ENCODE measurements around the gene EIF3M. TPM values are rescaled to one million over a fixed set of nuclear protein-coding genes. Genes with fewer than 3 reads are reported as not detected.
A peak's percentile ranks its signal among the peaks of the same experiment; 100 is the strongest.

The EIF3M gene
- total RNA-seq, 1 experiment from 2014 or later, result 372 TPM

- peaks cover 16% of the 10 kb centered on the region for H3K4me1 ChIP-seq
- peaks cover 6% of the 10 kb centered on the region for H3K36me3 Mint-ChIP-seq (ENCODE audit: insufficient read depth, unreplicated experiment)
- no TSS peak for BruUV-seq (replicated peaks)
- peak in 1 of 2 experiments; percentile 6 for TF ChIP-seq CTCF (IDR thresholded peaks at IDR 0.05; ENCODE audit: insufficient read depth in 1 of 2, low read depth in 1 of 2, low read length in 1 of 2, severe bottlenecking in 1 of 2, unreplicated experiment in 1 of 2)
- POLR2A ChIA-PET, result no interaction called here
- no peak overlapping the region for H3K4me3 ChIP-seq (ENCODE audit: low read depth, low read length)
- no peaks in the 10 kb centered on the region for H3K36me3 ChIP-seq (ENCODE audit: control insufficient read depth, insufficient read depth, low read length)
- CTCF ChIA-PET, result no interaction called here
- H3K27me3 ChIP-seq (replicated peaks; ENCODE audit: control insufficient read depth, insufficient read depth, low read length), result no peaks in the 10 kb centered on the region
- DNase-seq, result no peak
- no peaks in the 10 kb centered on the region for H3K27me3 Mint-ChIP-seq (ENCODE audit: insufficient read depth, unreplicated experiment)
- H3K9me3 ChIP-seq, result no peaks in the 10 kb centered on the region
- no peak overlapping the region for H3K4me3 Mint-ChIP-seq (ENCODE audit: unreplicated experiment)
- H3K4me1 Mint-ChIP-seq (ENCODE audit: low read depth, unreplicated experiment), result peaks cover 18% of the 10 kb centered on the region
- H3K9me3 Mint-ChIP-seq (ENCODE audit: unreplicated experiment), result no peaks in the 10 kb centered on the region
- no peak overlapping the region for H3K27ac Mint-ChIP-seq (ENCODE audit: unreplicated experiment)
- intact Hi-C loops (cut with micrococcal nuclease; ENCODE audit: unreplicated experiment), result no loop called here
These were observed 12.6 kb upstream of the EIF3M start for GRCh38 chr11:32571039-32571438.

- Histone ChIP-seq H3K27me3 (replicated peaks; ENCODE audit: control insufficient read depth, insufficient read depth, low read length) (no peaks in the 10 kb centered on the region), H3K36me3 (ENCODE audit: control insufficient read depth, insufficient read depth, low read length) (no peaks in the 10 kb centered on the region), H3K9me3 (no peaks in the 10 kb centered on the region), H3K4me3 (ENCODE audit: low read depth, low read length) (no peak overlapping the region), H3K4me1 (peaks cover 16% of the 10 kb centered on the region)
- DNase-seq, result no peak
- no peak for TF ChIP-seq CTCF (IDR thresholded peaks at IDR 0.05; ENCODE audit: insufficient read depth in 1 of 2, low read depth in 1 of 2, low read length in 1 of 2, severe bottlenecking in 1 of 2, unreplicated experiment in 1 of 2)
- ChIA-PET POLR2A (no interaction called here), CTCF (no interaction called here)
- peaks cover 18% of the 10 kb centered on the region for H3K4me1 Mint-ChIP-seq (ENCODE audit: low read depth, unreplicated experiment)
- peaks cover 6% of the 10 kb centered on the region for H3K36me3 Mint-ChIP-seq (ENCODE audit: insufficient read depth, unreplicated experiment)
- H3K4me3 Mint-ChIP-seq (ENCODE audit: unreplicated experiment), result no peak overlapping the region
- no peaks in the 10 kb centered on the region for H3K9me3 Mint-ChIP-seq (ENCODE audit: unreplicated experiment)
- H3K27ac Mint-ChIP-seq (ENCODE audit: unreplicated experiment), result no peak overlapping the region
- intact Hi-C loops (cut with micrococcal nuclease; ENCODE audit: unreplicated experiment), result no loop called here
- BruUV-seq (replicated peaks), result no TSS peak
- H3K27me3 Mint-ChIP-seq (ENCODE audit: insufficient read depth, unreplicated experiment), result no peaks in the 10 kb centered on the region
These were observed 10.4 kb upstream of the EIF3M start for GRCh38 chr11:32573228-32573627.

GRCh38 chr11:32574421-32574820, 9.2 kb upstream of the EIF3M start:
- BruUV-seq (replicated peaks), result no TSS peak
- H3K4me1 Mint-ChIP-seq (ENCODE audit: low read depth, unreplicated experiment), result peaks cover 18% of the 10 kb centered on the region
- no peaks in the 10 kb centered on the region for H3K9me3 Mint-ChIP-seq (ENCODE audit: unreplicated experiment)
- no peak overlapping the region for H3K4me3 ChIP-seq (ENCODE audit: low read depth, low read length)
- intact Hi-C loops (cut with micrococcal nuclease; ENCODE audit: unreplicated experiment), result no loop called here
- no peaks in the 10 kb centered on the region for H3K36me3 ChIP-seq (ENCODE audit: control insufficient read depth, insufficient read depth, low read length)
- ChIA-PET POLR2A (interaction anchor here (0.9 kb wide), 1 partner anchor 9 kb away, joined by 4 read pairs; the partner anchor contains the start of gene EIF3M), CTCF (no interaction called here)
- H3K9me3 ChIP-seq, result no peaks in the 10 kb centered on the region
- peak overlapping the region; percentile 87 for H3K27ac Mint-ChIP-seq (ENCODE audit: unreplicated experiment)
- H3K27me3 ChIP-seq (replicated peaks; ENCODE audit: control insufficient read depth, insufficient read depth, low read length), result no peaks in the 10 kb centered on the region
- H3K27me3 Mint-ChIP-seq (ENCODE audit: insufficient read depth, unreplicated experiment), result no peaks in the 10 kb centered on the region
- H3K4me1 ChIP-seq, result peaks cover 16% of the 10 kb centered on the region
- peaks cover 6% of the 10 kb centered on the region for H3K36me3 Mint-ChIP-seq (ENCODE audit: insufficient read depth, unreplicated experiment)
- DNase-seq, result no peak
- no peak for TF ChIP-seq CTCF (IDR thresholded peaks at IDR 0.05; ENCODE audit: insufficient read depth in 1 of 2, low read depth in 1 of 2, low read length in 1 of 2, severe bottlenecking in 1 of 2, unreplicated experiment in 1 of 2)
- H3K4me3 Mint-ChIP-seq (ENCODE audit: unreplicated experiment), result no peak overlapping the region

Measured in Caco-2 (cell line).